AG09309 (cell line): ENCODE data around the gene UBE2D2.
A peak's percentile ranks its signal among the peaks of the same experiment; 100 is the strongest.

Experiments
- DNase-seq: peaks from one replicate; pipeline ENCODE4 v3.0.0-alpha.2; 2010; ENCODE audit warnings: low read depth
- H3K4me3 ChIP-seq: 2 replicates; pipeline ENCODE4 v1.5.1; 2011; ENCODE audit warnings: mild to moderate bottlenecking, low read depth, low read length, moderate library complexity; ENCODE audit not compliant: control insufficient read depth
- TF ChIP-seq, protein P1 (sequence below): IDR thresholded peaks from 2 replicates; pipeline ENCODE4 v1.5.1; 2011; ENCODE audit warnings: mild to moderate bottlenecking, low read depth, low read length, inconsistent platforms; ENCODE audit not compliant: insufficient read depth, control insufficient read depth; ENCODE audit errors: missing control alignments

Gene UBE2D2

DNA sequence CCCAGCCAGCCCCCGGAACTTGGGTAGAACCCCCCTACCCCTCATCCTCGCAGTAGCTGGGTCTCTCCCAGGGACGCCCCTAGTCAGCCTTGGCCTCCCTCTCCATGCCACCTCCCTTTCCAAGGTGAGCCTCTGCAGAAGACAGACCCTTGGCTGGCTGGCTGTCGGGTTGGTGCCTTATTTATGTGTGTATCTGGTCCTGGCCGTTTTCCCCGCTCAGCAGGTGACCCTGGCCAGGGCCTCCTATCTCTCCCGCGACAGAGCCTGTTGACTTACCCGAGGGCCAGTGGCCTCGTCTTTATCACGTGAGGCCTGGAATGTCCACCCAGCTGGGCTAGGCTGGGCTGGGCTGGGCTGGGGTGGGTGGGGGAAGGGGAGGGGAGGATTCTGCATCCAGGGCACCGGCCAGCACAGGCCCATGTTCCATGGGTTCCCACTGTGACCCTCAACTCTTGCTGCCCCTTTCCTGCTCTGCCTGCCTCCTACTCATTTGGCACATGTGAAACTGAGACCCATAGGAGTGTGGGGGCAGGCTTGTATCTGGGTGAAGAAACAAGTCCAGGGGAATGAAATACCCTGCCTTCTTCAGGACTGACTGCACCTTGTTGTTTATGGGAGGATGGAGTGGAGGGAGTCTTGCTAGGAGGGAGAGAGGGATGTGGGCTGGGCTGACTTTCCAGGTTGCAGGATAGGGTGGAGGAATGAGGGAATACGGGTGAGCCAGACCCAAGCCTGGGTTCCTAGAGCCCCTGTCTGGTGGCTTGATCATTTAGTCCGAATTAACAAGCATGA, 90.1 kb downstream of the UBE2D2 start:
- no peak for DNase-seq
- TF ChIP-seq, protein P1, sequence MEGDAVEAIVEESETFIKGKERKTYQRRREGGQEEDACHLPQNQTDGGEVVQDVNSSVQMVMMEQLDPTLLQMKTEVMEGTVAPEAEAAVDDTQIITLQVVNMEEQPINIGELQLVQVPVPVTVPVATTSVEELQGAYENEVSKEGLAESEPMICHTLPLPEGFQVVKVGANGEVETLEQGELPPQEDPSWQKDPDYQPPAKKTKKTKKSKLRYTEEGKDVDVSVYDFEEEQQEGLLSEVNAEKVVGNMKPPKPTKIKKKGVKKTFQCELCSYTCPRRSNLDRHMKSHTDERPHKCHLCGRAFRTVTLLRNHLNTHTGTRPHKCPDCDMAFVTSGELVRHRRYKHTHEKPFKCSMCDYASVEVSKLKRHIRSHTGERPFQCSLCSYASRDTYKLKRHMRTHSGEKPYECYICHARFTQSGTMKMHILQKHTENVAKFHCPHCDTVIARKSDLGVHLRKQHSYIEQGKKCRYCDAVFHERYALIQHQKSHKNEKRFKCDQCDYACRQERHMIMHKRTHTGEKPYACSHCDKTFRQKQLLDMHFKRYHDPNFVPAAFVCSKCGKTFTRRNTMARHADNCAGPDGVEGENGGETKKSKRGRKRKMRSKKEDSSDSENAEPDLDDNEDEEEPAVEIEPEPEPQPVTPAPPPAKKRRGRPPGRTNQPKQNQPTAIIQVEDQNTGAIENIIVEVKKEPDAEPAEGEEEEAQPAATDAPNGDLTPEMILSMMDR, result no peak
- H3K4me3 ChIP-seq, result peak overlapping the region; percentile 83

DNA sequence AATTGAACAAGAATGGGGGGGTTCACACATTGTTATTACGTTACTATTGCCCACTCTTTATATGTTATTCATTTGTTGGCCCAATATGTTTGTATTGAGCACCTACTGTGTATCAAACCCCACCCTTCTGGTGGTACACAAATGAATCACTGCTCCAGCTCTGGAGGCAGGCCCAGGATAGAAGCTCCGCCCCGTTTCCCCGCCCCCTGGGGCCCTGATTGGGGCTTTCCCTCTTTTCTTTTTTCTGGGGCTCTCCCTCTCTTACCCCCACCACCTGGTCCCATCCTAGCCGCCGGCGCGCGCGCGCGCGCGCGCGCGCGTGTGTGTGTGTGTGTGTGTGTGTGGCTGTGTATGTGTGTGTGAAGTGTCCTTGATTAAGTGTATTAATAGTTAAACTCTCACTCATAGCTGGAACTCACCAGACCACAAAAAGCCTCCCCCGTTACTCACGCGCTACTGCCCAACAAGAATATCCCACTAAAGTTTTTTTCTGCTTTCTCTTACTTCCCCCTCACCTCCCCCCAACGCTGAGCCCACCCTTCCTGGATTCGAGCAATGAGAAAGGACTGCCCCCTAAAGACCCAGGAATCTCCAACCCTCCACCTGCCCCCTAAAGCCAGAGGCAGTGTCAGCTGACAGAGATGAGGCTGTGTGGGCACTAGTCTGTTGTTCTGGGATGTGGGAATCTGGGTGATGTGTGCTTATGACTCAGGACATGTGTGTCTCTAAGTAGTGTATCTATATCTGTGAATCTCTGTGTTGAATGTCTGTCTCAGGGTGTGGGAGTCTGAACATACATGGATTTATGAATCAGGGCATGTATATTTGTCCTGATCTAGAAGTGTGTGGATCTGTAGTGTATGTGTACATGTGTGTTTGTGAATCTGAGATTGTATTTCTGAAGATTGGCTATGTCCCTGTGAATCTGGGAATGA, 91.0 kb downstream of the UBE2D2 start:
- peak overlapping the region; percentile 83 for H3K4me3 ChIP-seq
- TF ChIP-seq, protein P1, result no peak
- DNase-seq, result no peak

DNA sequence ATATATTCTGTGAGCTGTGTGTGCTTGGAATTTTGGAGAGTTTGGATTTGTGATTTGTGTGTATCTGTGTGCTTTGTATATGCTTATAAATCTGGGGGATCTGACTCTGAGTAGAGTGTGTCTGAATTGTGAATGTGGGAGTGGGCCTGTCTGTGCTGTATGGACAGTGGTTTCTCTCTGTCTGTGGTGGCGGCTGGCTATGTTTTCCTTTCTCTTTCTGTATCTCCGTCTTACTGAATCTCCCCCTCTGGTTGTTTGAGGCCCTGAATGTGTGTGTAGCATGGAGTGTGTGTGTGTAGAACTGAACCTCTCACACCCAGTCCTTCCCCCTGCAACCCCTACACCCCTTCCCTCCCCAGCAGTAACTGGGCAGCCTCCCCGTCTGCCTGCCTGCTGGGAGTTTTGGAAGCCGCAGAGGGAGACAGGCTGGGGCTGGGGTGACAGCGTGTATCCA, 91.7 kb downstream of the UBE2D2 start:
- TF ChIP-seq, protein P1, result no peak
- peak overlapping the region; percentile 83 for H3K4me3 ChIP-seq
- no peak for DNase-seq

DNA sequence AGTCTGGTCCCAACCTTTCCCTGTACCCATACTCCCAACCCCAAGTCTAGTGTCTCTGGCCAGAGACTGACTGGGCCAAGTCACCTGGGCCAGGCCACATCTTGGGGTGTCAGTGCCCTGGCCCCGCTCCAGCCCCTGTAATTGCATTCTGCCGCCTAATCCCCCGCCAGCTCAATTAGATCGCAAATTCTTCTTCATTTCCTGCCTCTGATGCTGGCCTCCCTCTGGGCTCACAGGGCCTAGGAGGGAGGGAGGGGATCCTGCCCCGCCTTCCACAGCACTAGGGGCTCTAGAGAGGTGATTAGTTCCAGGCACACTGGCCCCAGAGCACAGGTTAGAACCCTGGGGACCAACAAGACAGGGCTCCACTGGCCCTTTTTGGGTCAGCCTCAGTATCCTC, 92.5 kb downstream of the UBE2D2 start:
- no peak for DNase-seq
- TF ChIP-seq, protein P1, result no peak
- no peak overlapping the region for H3K4me3 ChIP-seq

DNA sequence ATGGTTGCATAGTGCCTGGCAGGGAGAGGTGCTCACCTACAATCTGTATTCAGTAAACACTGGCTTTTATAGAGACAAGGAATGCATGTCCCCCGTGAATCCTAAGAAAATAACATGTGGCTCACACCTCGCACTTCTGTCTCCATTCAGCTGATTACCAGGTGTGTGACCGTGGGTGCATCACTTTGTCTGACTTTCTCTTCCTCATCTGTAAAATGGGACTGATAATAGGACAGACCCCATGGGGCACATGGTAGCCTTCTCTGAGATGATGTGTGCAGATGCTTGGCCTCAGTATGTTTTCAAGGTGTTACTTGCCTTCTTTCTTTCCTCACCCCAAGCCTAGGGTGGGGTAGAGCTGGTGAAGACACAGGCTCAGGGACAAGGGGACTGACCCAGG, 93.3 kb downstream of the UBE2D2 start:
- H3K4me3 ChIP-seq, result no peak overlapping the region
- DNase-seq, result no peak

DNA sequence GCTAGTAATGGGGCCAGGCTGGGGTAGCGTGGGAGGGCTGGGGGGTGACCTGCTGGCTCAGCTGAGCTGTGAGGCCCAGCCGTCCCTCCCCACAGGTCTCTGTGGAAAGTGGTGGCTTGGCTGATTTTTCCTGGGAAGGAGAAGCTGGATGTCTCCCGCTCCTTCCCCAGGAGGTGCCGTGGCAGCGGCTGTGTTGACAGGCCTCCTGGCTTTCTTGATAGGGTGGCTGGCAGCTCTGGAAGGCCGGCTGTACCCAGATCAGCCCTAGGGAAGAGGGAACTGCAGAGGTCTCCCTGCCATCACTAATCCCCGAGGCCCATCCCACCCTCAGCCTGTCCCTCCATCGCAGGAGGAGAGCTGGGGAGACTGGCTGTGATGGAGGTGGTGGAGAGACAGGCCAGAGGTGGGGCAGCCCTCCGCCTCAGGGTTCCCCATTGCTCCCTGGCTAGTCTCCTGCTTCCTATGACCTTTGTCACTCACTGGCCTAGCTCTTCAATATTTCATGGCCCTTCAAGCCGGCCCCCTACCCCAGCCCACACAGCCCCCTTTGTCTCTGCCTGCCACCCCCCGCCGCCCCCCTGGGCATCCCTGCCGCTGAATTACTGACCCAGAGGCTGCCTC, 93.8 kb downstream of the UBE2D2 start:
- H3K4me3 ChIP-seq, result no peak overlapping the region
- TF ChIP-seq, protein P1, result no peak
- DNase-seq, result no peak

More for the DNA sequence above, 93.3 kb downstream of the UBE2D2 start:
- TF ChIP-seq, protein P1, result no peak
